Activated CD8-positive, alpha-beta memory T cell treated with anti-CD3 and anti-CD28 coated beads for 1 hour (primary cell): ENCODE data around the gene SLC41A3.

ENCODE experiments used
- DNase-seq, 2 donors: peaks; one replicate each; pipeline ENCODE4 v3.0.0-alpha.2; 2020; ENCODE audit warnings: low read depth in 1 of 2; ENCODE audit errors: extremely low read depth in 1 of 2

The SLC41A3 gene

GRCh38 chr3:126121074-126121473, 37.1 kb upstream of the SLC41A3 start:
- no peak for DNase-seq

GRCh38 chr3:126119976-126120375, 36.1 kb upstream of the SLC41A3 start:
- no peak for DNase-seq

- DNase-seq, result no peak
Observed at GRCh38 chr3:126119008-126119675, 35.2 kb upstream of the SLC41A3 start.

- DNase-seq, result no peak
Observed at GRCh38 chr3:126118591-126118990, 34.7 kb upstream of the SLC41A3 start.

GRCh38 chr3:126117786-126118185, 33.9 kb upstream of the SLC41A3 start:
- no peak for DNase-seq

GRCh38 chr3:126117212-126117611, 33.3 kb upstream of the SLC41A3 start:
- no peak for DNase-seq

GRCh38 chr3:126116526-126116925, 32.6 kb upstream of the SLC41A3 start:
- DNase-seq, result no peak

GRCh38 chr3:126114443-126115386, 30.8 kb upstream of the SLC41A3 start:
- no peak for DNase-seq

GRCh38 chr3:126113733-126114442, 30.0 kb upstream of the SLC41A3 start:
- no peak for DNase-seq

GRCh38 chr3:126113238-126113555, 29.3 kb upstream of the SLC41A3 start:
- DNase-seq, result no peak

- no peak for DNase-seq
Observed at GRCh38 chr3:126112531-126113237, 28.8 kb upstream of the SLC41A3 start.

GRCh38 chr3:126111566-126112475, 27.9 kb upstream of the SLC41A3 start:
- no peak for DNase-seq

- no peak for DNase-seq
Observed at GRCh38 chr3:126111126-126111551, 27.2 kb upstream of the SLC41A3 start.

GRCh38 chr3:126110431-126111125, 26.7 kb upstream of the SLC41A3 start:
- DNase-seq, result no peak

GRCh38 chr3:126109880-126110235, 25.9 kb upstream of the SLC41A3 start:
- DNase-seq, result no peak

- no peak for DNase-seq
Observed at GRCh38 chr3:126109146-126109879, 25.4 kb upstream of the SLC41A3 start.

- no peak for DNase-seq
Observed at GRCh38 chr3:126108676-126109050, 24.7 kb upstream of the SLC41A3 start.

- DNase-seq, result no peak
Observed at GRCh38 chr3:126107957-126108675, 24.2 kb upstream of the SLC41A3 start.
